ENCODE measurements around the gene CINP. TPM values are rescaled to one million over a fixed set of nuclear protein-coding genes. Genes with fewer than 3 reads are reported as not detected.

The CINP gene
- total and polyA plus RNA-seq, 2 of the 13 experiments (the other 11 are each of a cell fraction or from before 2014, with no cell fraction given) = 32.8 to 42.8 TPM

DNA sequence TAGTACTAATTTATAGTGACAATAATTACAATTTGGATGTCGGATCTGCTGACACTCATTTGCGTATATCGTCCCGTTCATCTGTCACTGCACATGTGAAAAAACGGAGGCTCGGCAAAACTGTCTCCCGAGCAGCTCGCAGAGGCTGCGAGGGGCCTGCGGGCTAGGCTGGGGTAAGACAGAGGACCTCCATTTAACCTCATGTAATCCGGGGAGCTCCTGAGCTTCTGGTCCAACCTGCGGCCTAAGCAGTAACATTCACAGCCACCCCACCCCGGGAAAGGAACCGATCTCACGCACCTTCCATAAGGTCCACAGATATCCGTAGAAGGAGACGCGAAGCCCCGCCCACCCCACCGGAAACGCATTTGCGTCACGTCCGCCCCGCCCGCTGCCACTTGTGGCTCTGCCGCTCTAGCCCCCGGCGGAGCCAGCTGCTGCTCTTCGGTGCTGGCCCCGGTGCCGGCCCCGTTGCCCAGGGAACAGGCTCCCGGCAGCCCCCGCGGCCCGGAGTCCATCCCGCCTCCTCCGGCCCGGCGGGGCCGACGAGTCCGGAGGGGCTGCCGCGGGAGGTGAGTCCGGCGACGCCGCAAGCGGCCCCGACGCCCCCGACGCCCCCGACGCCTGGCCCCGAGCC is at the start of gene CINP, which contains the start of gene TECPR2 (continued):
- TF ChIP-seq, protein P1, sequence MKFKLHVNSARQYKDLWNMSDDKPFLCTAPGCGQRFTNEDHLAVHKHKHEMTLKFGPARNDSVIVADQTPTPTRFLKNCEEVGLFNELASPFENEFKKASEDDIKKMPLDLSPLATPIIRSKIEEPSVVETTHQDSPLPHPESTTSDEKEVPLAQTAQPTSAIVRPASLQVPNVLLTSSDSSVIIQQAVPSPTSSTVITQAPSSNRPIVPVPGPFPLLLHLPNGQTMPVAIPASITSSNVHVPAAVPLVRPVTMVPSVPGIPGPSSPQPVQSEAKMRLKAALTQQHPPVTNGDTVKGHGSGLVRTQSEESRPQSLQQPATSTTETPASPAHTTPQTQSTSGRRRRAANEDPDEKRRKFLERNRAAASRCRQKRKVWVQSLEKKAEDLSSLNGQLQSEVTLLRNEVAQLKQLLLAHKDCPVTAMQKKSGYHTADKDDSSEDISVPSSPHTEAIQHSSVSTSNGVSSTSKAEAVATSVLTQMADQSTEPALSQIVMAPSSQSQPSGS (CRISPR knock-in tag; IDR thresholded peaks at IDR 0.05) = no peak
- TF ChIP-seq, protein P2, sequence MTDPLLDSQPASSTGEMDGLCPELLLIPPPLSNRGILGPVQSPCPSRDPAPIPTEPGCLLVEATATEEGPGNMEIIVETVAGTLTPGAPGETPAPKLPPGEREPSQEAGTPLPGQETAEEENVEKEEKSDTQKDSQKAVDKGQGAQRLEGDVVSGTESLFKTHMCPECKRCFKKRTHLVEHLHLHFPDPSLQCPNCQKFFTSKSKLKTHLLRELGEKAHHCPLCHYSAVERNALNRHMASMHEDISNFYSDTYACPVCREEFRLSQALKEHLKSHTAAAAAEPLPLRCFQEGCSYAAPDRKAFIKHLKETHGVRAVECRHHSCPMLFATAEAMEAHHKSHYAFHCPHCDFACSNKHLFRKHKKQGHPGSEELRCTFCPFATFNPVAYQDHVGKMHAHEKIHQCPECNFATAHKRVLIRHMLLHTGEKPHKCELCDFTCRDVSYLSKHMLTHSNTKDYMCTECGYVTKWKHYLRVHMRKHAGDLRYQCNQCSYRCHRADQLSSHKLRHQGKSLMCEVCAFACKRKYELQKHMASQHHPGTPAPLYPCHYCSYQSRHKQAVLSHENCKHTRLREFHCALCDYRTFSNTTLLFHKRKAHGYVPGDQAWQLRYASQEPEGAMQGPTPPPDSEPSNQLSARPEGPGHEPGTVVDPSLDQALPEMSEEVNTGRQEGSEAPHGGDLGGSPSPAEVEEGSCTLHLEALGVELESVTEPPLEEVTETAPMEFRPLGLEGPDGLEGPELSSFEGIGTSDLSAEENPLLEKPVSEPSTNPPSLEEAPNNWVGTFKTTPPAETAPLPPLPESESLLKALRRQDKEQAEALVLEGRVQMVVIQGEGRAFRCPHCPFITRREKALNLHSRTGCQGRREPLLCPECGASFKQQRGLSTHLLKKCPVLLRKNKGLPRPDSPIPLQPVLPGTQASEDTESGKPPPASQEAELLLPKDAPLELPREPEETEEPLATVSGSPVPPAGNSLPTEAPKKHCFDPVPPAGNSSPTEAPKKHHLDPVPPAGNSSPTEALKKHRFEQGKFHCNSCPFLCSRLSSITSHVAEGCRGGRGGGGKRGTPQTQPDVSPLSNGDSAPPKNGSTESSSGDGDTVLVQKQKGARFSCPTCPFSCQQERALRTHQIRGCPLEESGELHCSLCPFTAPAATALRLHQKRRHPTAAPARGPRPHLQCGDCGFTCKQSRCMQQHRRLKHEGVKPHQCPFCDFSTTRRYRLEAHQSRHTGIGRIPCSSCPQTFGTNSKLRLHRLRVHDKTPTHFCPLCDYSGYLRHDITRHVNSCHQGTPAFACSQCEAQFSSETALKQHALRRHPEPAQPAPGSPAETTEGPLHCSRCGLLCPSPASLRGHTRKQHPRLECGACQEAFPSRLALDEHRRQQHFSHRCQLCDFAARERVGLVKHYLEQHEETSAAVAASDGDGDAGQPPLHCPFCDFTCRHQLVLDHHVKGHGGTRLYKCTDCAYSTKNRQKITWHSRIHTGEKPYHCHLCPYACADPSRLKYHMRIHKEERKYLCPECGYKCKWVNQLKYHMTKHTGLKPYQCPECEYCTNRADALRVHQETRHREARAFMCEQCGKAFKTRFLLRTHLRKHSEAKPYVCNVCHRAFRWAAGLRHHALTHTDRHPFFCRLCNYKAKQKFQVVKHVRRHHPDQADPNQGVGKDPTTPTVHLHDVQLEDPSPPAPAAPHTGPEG (CRISPR knock-in tag; IDR thresholded peaks at IDR 0.05) = no peak
- TF ChIP-seq FOXM1 (CRISPR knock-in tag; IDR thresholded peaks at IDR 0.05) (no peak), LBX2 (CRISPR knock-in tag; IDR thresholded peaks at IDR 0.05; ENCODE audit: borderline replicate concordance) (no peak), ADNP (CRISPR knock-in tag; IDR thresholded peaks at IDR 0.05) (no peak), ZNF776 (CRISPR knock-in tag; IDR thresholded peaks at IDR 0.05) (peak; percentile 54; the same call in 1 of the 2 replicates), ZNF101 (CRISPR knock-in tag; IDR thresholded peaks at IDR 0.05; ENCODE audit: borderline replicate concordance, low read depth) (no peak), BHLHE40 (IDR thresholded peaks at IDR 0.05; ENCODE audit: low read length) (no peak), MBNL3 (CRISPR knock-in tag; conservative IDR thresholded peaks at IDR 0.05) (no peak)
- TF ChIP-seq, protein P3, sequence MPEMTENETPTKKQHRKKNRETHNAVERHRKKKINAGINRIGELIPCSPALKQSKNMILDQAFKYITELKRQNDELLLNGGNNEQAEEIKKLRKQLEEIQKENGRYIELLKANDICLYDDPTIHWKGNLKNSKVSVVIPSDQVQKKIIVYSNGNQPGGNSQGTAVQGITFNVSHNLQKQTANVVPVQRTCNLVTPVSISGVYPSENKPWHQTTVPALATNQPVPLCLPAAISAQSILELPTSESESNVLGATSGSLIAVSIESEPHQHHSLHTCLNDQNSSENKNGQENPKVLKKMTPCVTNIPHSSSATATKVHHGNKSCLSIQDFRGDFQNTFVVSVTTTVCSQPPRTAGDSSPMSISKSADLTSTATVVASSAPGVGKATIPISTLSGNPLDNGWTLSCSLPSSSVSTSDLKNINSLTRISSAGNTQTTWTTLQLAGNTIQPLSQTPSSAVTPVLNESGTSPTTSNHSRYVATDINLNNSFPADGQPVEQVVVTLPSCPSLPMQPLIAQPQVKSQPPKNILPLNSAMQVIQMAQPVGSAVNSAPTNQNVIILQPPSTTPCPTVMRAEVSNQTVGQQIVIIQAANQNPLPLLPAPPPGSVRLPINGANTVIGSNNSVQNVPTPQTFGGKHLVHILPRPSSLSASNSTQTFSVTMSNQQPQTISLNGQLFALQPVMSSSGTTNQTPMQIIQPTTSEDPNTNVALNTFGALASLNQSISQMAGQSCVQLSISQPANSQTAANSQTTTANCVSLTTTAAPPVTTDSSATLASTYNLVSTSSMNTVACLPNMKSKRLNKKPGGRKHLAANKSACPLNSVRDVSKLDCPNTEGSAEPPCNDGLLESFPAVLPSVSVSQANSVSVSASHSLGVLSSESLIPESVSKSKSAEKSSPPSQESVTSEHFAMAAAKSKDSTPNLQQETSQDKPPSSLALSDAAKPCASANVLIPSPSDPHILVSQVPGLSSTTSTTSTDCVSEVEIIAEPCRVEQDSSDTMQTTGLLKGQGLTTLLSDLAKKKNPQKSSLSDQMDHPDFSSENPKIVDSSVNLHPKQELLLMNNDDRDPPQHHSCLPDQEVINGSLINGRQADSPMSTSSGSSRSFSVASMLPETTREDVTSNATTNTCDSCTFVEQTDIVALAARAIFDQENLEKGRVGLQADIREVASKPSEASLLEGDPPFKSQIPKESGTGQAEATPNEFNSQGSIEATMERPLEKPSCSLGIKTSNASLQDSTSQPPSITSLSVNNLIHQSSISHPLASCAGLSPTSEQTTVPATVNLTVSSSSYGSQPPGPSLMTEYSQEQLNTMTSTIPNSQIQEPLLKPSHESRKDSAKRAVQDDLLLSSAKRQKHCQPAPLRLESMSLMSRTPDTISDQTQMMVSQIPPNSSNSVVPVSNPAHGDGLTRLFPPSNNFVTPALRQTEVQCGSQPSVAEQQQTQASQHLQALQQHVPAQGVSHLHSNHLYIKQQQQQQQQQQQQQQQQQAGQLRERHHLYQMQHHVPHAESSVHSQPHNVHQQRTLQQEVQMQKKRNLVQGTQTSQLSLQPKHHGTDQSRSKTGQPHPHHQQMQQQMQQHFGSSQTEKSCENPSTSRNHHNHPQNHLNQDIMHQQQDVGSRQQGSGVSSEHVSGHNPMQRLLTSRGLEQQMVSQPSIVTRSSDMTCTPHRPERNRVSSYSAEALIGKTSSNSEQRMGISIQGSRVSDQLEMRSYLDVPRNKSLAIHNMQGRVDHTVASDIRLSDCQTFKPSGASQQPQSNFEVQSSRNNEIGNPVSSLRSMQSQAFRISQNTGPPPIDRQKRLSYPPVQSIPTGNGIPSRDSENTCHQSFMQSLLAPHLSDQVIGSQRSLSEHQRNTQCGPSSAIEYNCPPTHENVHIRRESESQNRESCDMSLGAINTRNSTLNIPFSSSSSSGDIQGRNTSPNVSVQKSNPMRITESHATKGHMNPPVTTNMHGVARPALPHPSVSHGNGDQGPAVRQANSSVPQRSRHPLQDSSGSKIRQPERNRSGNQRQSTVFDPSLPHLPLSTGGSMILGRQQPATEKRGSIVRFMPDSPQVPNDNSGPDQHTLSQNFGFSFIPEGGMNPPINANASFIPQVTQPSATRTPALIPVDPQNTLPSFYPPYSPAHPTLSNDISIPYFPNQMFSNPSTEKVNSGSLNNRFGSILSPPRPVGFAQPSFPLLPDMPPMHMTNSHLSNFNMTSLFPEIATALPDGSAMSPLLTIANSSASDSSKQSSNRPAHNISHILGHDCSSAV (CRISPR knock-in tag; IDR thresholded peaks at IDR 0.05; ENCODE audit: borderline replicate concordance) = no peak
